Tibial nerve (tissue), 4 donors: ENCODE results near the gene TRIM75.

Source experiments
- CTCF ChIP-seq, 5 experiments: fragments of 200-600 bp in 3 of 5; fragments of 450-650 bp in 2 of 5; sonication (generic) in 3 of 5; IDR thresholded peaks; one replicate each; pipeline ENCODE4 v1.5.1; 2016 to 2019; ENCODE audit warnings: antibody characterized with exemption in 5 of 5, mild to moderate bottlenecking in 3 of 5, moderate library complexity in 2 of 5
- EP300 ChIP-seq, 2 donors: sonication (generic); formaldehyde crosslinking; IDR thresholded peaks; one replicate each; pipeline ENCODE4 v1.6.1; 2017; ENCODE audit warnings: antibody characterized with exemption in 2 of 2, mild to moderate bottlenecking in 1 of 2

GRCh38 chr4:165031436-165032211 lies 22.0 kb upstream of the TRIM75 start, which contains the start of gene TRIM60:
- TF ChIP-seq CTCF (IDR thresholded peaks at IDR 0.05) (no peak), EP300 (IDR thresholded peaks at IDR 0.05) (no peak)
